ENCODE measurements around the gene LOX.

DNA sequence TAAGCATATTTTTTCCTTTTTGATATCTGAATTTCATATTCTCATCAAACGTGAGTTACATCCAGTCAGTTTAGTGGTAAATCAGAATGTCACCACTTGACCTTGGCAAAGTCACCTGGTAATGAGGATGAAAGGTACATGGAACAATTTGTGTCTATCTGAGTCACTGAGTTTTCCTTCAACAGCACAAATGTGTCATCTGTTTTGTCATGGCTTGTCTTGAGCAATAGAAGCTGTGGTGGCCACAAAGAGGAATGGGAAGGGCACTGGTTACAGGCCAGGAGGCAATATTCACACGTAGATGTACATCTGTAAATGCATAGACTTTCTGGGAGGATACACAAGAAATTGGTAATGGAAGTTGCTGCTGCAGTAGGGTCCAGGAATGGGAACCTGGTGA, 42.9 kb upstream of the LOX start:
- TF ChIP-seq SUZ12 (IDR thresholded peaks at IDR 0.05) (no peak), FOXA1 (IDR thresholded peaks at IDR 0.05) (no peak), ZNF384 (IDR thresholded peaks at IDR 0.05) (no peak), FOXM1 (IDR thresholded peaks at IDR 0.05; ENCODE audit: borderline replicate concordance) (no peak)

Data from HEK293T (cell line).